Inflammatory macrophage treated with lipopolysaccharide for 1 hour (primary cell): ENCODE data around the gene TNFSF11.

ENCODE experiments used
- DNase-seq, 2 donors: peaks; one replicate each; pipeline ENCODE4 v3.0.0-alpha.2; 2020 to 2022

Gene TNFSF11

GRCh38 chr13:42612021-42612765 lies 38.2 kb downstream of the TNFSF11 start:
- DNase-seq: no peak

- DNase-seq: no peak
These were observed 40.6 kb downstream of the TNFSF11 start for GRCh38 chr13:42614436-42615035.

GRCh38 chr13:42615691-42616090 lies 41.7 kb downstream of the TNFSF11 start:
- DNase-seq: no peak

- DNase-seq: no peak
These were observed 43.3 kb downstream of the TNFSF11 start for GRCh38 chr13:42617221-42617620.

GRCh38 chr13:42623916-42624315 lies 50.0 kb downstream of the TNFSF11 start:
- no peak for DNase-seq

- DNase-seq: no peak
These were observed 51.7 kb downstream of the TNFSF11 start for GRCh38 chr13:42625611-42626010.

GRCh38 chr13:42626176-42626860 lies 52.4 kb downstream of the TNFSF11 start:
- no peak for DNase-seq

- no peak for DNase-seq
These were observed 54.7 kb downstream of the TNFSF11 start for GRCh38 chr13:42628666-42629065.

GRCh38 chr13:42631181-42631580 lies 57.2 kb downstream of the TNFSF11 start:
- DNase-seq: no peak

GRCh38 chr13:42633495-42633894 lies 59.5 kb downstream of the TNFSF11 start:
- no peak for DNase-seq

GRCh38 chr13:42638101-42638500 lies 64.1 kb downstream of the TNFSF11 start:
- no peak for DNase-seq

- DNase-seq: no peak
These were observed 64.9 kb downstream of the TNFSF11 start for GRCh38 chr13:42638886-42639285.

GRCh38 chr13:42643076-42643475 lies 69.1 kb downstream of the TNFSF11 start:
- no peak for DNase-seq

GRCh38 chr13:42644841-42645240 lies 70.9 kb downstream of the TNFSF11 start:
- no peak for DNase-seq

GRCh38 chr13:42645717-42646116 lies 71.8 kb downstream of the TNFSF11 start:
- DNase-seq: no peak

GRCh38 chr13:42649141-42649540 lies 75.2 kb downstream of the TNFSF11 start:
- DNase-seq: no peak

GRCh38 chr13:42649831-42650230 lies 75.9 kb downstream of the TNFSF11 start:
- no peak for DNase-seq

- no peak for DNase-seq
These were observed 76.6 kb downstream of the TNFSF11 start for GRCh38 chr13:42650506-42650905.

- no peak for DNase-seq
These were observed 78.1 kb downstream of the TNFSF11 start for GRCh38 chr13:42651936-42652641.

GRCh38 chr13:42652642-42653415 lies 78.9 kb downstream of the TNFSF11 start:
- DNase-seq: no peak

- DNase-seq: no peak
These were observed 79.7 kb downstream of the TNFSF11 start for GRCh38 chr13:42653679-42654078.

GRCh38 chr13:42654212-42654611 lies 80.3 kb downstream of the TNFSF11 start:
- DNase-seq: no peak

- peak in 1 of 2 donors; percentile 2 for DNase-seq
These were observed 80.8 kb downstream of the TNFSF11 start for GRCh38 chr13:42654722-42655121.
